Smooth muscle cell of the brain vasculature (primary cell): Measurements from ENCODE around the gene IFI27L1.

Experiments used
- DNase-seq: peaks from one replicate; pipeline ENCODE4 v3.0.0-alpha.2; 2012; ENCODE audit warnings: low read depth, low spot score

IFI27L1 gene

GRCh38 chr14:94132285-94132887, 51.3 kb downstream of the IFI27L1 start:
- DNase-seq: no peak

GRCh38 chr14:94135476-94135875, 54.4 kb downstream of the IFI27L1 start:
- DNase-seq: no peak

- peak; percentile 59 for DNase-seq
Observed at GRCh38 chr14:94136575-94137331, 55.6 kb downstream of the IFI27L1 start.

GRCh38 chr14:94138251-94138650, 57.1 kb downstream of the IFI27L1 start:
- no peak for DNase-seq

- DNase-seq: no peak
Observed at GRCh38 chr14:94139006-94139405, 57.9 kb downstream of the IFI27L1 start.

GRCh38 chr14:94139421-94139820, 58.3 kb downstream of the IFI27L1 start:
- no peak for DNase-seq

GRCh38 chr14:94142247-94142646, 61.1 kb downstream of the IFI27L1 start:
- no peak for DNase-seq

GRCh38 chr14:94142836-94143235, 61.7 kb downstream of the IFI27L1 start:
- no peak for DNase-seq

GRCh38 chr14:94143239-94143638, 62.1 kb downstream of the IFI27L1 start:
- DNase-seq: no peak

GRCh38 chr14:94143711-94144110, 62.6 kb downstream of the IFI27L1 start:
- no peak for DNase-seq

GRCh38 chr14:94144765-94145164, 63.7 kb downstream of the IFI27L1 start:
- DNase-seq: no peak

- DNase-seq: no peak
Observed at GRCh38 chr14:94145902-94146527, 64.9 kb downstream of the IFI27L1 start.
